ENCODE results near the gene TRAPPC10. TPM values are rescaled to one million over a fixed set of nuclear protein-coding genes. Genes with fewer than 3 reads are reported as not detected.

TRAPPC10 gene
- total RNA-seq, 1 experiment from 2014 or later, result 32.9 TPM

DNA sequence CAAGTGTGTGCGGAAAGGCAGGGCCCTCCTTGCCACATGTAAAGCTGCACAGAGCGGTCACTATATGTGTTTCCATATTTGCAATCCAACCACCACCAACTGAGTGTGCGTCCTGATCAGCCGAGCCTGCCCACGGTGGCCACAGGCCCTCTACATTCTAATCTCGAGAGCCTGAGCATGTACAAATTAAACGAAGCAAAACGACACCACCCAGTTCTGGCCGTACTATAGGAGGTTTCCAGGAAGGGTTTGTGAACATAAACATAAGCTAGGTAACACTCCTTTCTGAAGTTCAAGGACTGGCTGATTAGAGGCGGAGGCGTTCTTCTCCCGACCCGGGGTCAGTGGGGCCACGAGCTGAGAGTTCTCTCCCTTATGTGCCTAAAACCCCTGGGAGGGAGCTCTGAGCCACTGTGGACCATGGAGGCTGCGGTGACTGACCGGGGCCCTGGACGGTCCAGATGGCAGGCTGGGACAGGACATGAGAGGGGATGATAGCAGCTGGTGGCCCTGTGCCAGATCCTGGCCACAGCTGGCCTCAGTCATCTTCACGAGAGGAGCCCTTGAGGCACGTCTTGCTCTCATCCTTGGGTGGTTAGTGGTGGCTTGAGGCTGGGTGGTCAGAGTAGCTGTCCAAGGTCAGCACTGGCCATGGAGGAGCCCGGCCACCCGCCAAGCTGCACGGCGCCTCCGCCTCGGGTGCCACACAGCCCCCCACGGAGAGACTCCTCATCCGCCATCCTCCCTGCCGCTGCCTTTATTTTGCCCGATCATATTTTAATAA, 39.1 kb upstream of the TRAPPC10 start:
- Histone ChIP-seq H4K20me1 (ENCODE audit: control insufficient read depth, insufficient read depth, insufficient read length) (no peaks in the 10 kb centered on the region), H3K4me1 (ENCODE audit: insufficient read depth, low read length) (no peaks in the 10 kb centered on the region), H4K91ac (ENCODE audit: insufficient read length, low read depth, low read length) (no peak overlapping the region), H3K4ac (ENCODE audit: low read depth, low read length) (no peak overlapping the region), H4K8ac (replicated peaks; ENCODE audit: insufficient read length, low read depth, low read length) (no peak overlapping the region), H3K56ac (ENCODE audit: insufficient read length, low read depth, low read length) (no peak overlapping the region), H3K9me3 (ENCODE audit: control insufficient read depth, low read depth, low read length) (no peaks in the 10 kb centered on the region), H2AK5ac (ENCODE audit: insufficient read length, low read length) (no peak overlapping the region), H3K9ac (ENCODE audit: extremely low read depth, insufficient read length, low read length) (no peak overlapping the region), H3K23ac (ENCODE audit: insufficient read length, low read depth, low read length) (no peak overlapping the region), H3K14ac (ENCODE audit: insufficient read depth, low read length) (no peak overlapping the region), H3T11ph (ENCODE audit: low read length) (no peak overlapping the region), H3K79me2 (ENCODE audit: insufficient read depth, low read length) (no peaks in the 10 kb centered on the region), H3K23me2 (ENCODE audit: insufficient read length, low read depth, low read length, poor library complexity, severe bottlenecking) (no peaks in the 10 kb centered on the region), H2AFZ (ENCODE audit: low read length) (no peak overlapping the region), H2BK12ac (ENCODE audit: insufficient read length, low read depth, low read length) (no peak overlapping the region), H2BK20ac (ENCODE audit: low read depth, low read length, poor library complexity, severe bottlenecking) (no peak overlapping the region), H4K5ac (ENCODE audit: insufficient read length, low read depth, low read length) (no peak overlapping the region), H3K18ac (ENCODE audit: insufficient read length, low read depth, low read length) (no peak overlapping the region), H2BK5ac (ENCODE audit: insufficient read length, low read length) (no peak overlapping the region), H3K27me3 (ENCODE audit: insufficient read depth, low read length) (no peaks in the 10 kb centered on the region), H3K79me1 (ENCODE audit: insufficient read depth, low read depth, low read length, poor library complexity, severe bottlenecking) (no peaks in the 10 kb centered on the region), H2BK15ac (ENCODE audit: low read depth, low read length) (no peak overlapping the region), H3K4me2 (ENCODE audit: insufficient read depth, insufficient read length, low read length) (no peak overlapping the region), H2BK120ac (ENCODE audit: low read depth, low read length, poor library complexity, severe bottlenecking) (no peak overlapping the region), H3K27ac (ENCODE audit: insufficient read length, low read depth, low read length) (no peak overlapping the region)
- H3K4me1 Mint-ChIP-seq, result peaks cover 2% of the 10 kb centered on the region in 2 experiments; a peak in 3 of 4 replicates
- H3K36me3 Mint-ChIP-seq (ENCODE audit: insufficient read depth in 1 of 3, low read depth in 3 of 3), result no peaks in the 10 kb centered on the region
- H3K27ac Mint-ChIP-seq, result 0 out of 7 replicates have a peak overlapping the region, but pooled peaks of 1 of the 3 experiments have one; percentile 14
- H3K9me3 Mint-ChIP-seq, result peaks cover 4 to 5% of the 10 kb centered on the region in 2 experiments; a peak in 3 of 5 replicates
- TF ChIP-seq, protein P1, sequence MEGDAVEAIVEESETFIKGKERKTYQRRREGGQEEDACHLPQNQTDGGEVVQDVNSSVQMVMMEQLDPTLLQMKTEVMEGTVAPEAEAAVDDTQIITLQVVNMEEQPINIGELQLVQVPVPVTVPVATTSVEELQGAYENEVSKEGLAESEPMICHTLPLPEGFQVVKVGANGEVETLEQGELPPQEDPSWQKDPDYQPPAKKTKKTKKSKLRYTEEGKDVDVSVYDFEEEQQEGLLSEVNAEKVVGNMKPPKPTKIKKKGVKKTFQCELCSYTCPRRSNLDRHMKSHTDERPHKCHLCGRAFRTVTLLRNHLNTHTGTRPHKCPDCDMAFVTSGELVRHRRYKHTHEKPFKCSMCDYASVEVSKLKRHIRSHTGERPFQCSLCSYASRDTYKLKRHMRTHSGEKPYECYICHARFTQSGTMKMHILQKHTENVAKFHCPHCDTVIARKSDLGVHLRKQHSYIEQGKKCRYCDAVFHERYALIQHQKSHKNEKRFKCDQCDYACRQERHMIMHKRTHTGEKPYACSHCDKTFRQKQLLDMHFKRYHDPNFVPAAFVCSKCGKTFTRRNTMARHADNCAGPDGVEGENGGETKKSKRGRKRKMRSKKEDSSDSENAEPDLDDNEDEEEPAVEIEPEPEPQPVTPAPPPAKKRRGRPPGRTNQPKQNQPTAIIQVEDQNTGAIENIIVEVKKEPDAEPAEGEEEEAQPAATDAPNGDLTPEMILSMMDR (conservative IDR thresholded peaks at IDR 0.05), result no peak
- H3K27me3 Mint-ChIP-seq (ENCODE audit: low read depth), result no peaks in the 10 kb centered on the region
- H3K4me3 Mint-ChIP-seq, result no peak overlapping the region
- no peak for DNase-seq
- no CpG with 5 or more reads among the region's 29 CpGs for WGBS (ENCODE audit: extremely low coverage, insufficient read length, low lambda C conversion rate)

All from H9 (cell line).